GM10248 (cell line): ENCODE data around the gene NAP1L5.

Experiments
- CTCF ChIA-PET: fragments of 300-600 bp; sonication (Branson Sonifier 250); formaldehyde crosslinking; extraction: SDS; loops from one replicate; lab custom pipeline; 2021; ENCODE audit warnings: antibody characterized with exemption; lab: Yijun Ruan, JAX
- POLR2A ChIA-PET: fragments of 350-650 bp; sonication (Branson Sonifier 250); formaldehyde crosslinking; extraction: SDS; loops from one replicate; lab custom pipeline; 2020; ENCODE audit warnings: antibody characterized with exemption; lab: Yijun Ruan, JAX
- DNase-seq: peaks from one replicate; pipeline ENCODE4 v3.0.0; 2012; ENCODE audit errors: extremely low spot score
- CTCF ChIP-seq: IDR thresholded peaks from 2 replicates; pipeline ENCODE4 v1.5.1; 2012; ENCODE audit warnings: mild to moderate bottlenecking, low read depth; ENCODE audit errors: extremely low read depth, missing control alignments, control extremely low read depth

Gene NAP1L5

DNA sequence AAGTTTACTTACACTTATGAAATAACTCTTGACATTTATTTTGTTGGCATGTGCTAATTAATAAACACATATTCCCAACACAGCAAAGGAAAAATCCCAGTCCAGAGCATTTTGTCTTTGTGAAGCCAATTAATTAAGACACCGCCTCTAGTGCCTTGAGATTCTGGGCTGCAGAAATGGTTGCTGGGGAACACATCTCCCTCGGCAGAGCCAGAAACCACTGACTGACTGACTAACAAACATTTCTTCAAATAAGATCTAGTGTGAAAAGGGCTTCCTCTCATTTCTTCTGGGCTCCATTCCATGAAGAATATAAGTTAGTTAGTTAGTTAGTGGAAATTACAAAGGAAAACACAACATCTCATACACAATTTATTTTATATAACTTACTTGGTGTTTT, 28.4 kb upstream of the NAP1L5 start:
- DNase-seq, result no peak
- POLR2A ChIA-PET, result no interaction called here
- TF ChIP-seq CTCF, result no peak
- CTCF ChIA-PET, result no interaction called here

GRCh38 chr4:88725143-88725542, 27.5 kb upstream of the NAP1L5 start:
- POLR2A ChIA-PET, result no interaction called here

DNA sequence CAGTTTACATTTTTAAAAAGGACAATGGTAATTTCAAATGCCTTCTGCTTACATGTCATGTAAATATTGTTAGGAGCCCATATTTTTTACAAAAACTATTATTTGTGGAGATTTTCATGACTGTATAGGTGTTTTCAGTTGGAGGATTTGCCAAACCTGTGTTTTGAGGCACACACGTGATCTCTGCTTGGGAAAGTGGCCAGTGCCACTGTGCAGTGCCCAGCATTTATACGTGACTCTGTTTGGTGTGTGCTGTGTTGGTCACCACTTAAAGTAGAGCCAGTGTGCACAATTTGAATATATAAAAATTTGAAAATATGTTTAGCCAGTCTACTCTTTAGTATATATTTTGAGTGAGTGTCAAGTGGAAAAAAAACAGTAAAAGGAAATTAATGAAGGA, 26.8 kb upstream of the NAP1L5 start:
- POLR2A ChIA-PET, result no interaction called here
- CTCF ChIA-PET, result interaction anchor here (0.9 to 1.9 kb wide), 2 partner anchors 15 to 71 kb away, joined by 4 to 7 read pairs; no protein-coding TSS in a partner anchor
- no peak for DNase-seq
- no peak for TF ChIP-seq CTCF

More at GRCh38 chr4:88725143-88725542, 27.5 kb upstream of the NAP1L5 start:
- no peak for DNase-seq
- TF ChIP-seq CTCF, result no peak
- CTCF ChIA-PET, result interaction anchor here (0.9 to 1.9 kb wide), 3 partner anchors 15 to 70 kb away, joined by 3 to 7 read pairs (median 4); no protein-coding TSS in a partner anchor

- TF ChIP-seq CTCF, result no peak
- DNase-seq, result no peak
- ChIA-PET CTCF (interaction anchor here (1.0 kb wide), 1 partner anchor 32 kb away, joined by 3 read pairs; no protein-coding TSS in a partner anchor), POLR2A (no interaction called here)
Observed at GRCh38 chr4:88722828-88723227, 25.2 kb upstream of the NAP1L5 start.

- CTCF ChIA-PET, result no interaction called here
- no peak for TF ChIP-seq CTCF
- POLR2A ChIA-PET, result no interaction called here
- DNase-seq, result no peak
Observed at GRCh38 chr4:88722276-88722780, 24.7 kb upstream of the NAP1L5 start.

GRCh38 chr4:88720451-88721428, 23.1 kb upstream of the NAP1L5 start:
- TF ChIP-seq CTCF, result no peak
- no peak for DNase-seq
- ChIA-PET POLR2A (no interaction called here), CTCF (interaction anchor here (0.6 to 0.8 kb wide), 2 partner anchors 15 to 25 kb away, joined by 3 read pairs; no protein-coding TSS in a partner anchor)
